K562 (cell line): Measurements from ENCODE around the gene MARK3. TPM values are rescaled to one million over a fixed set of nuclear protein-coding genes. Genes with fewer than 3 reads are reported as not detected.

ENCODE experiments used
- BRF1 ChIP-seq: IDR thresholded peaks from 3 replicates; pipeline ENCODE4 v1.6.1; 2011; ENCODE audit warnings: borderline replicate concordance, mild to moderate bottlenecking; ENCODE audit not compliant: insufficient read length; ENCODE audit errors: extremely low read depth
- NCOA4 ChIP-seq: fragments of 450-650 bp; IDR thresholded peaks from 2 replicates; pipeline ENCODE4 v1.6.1; 2018; ENCODE audit warnings: mild to moderate bottlenecking; ENCODE audit not compliant: partially characterized antibody
- NEUROD1 ChIP-seq: fragments of 150-350 bp; IDR thresholded peaks from 2 replicates; pipeline ENCODE4 v1.6.1; 2014; ENCODE audit warnings: borderline replicate concordance, low read length, low read depth; ENCODE audit not compliant: partially characterized antibody
- NONO ChIP-seq, 2 experiments: fragments of 200-400 bp in 1 of 2; fragments of 450-650 bp in 1 of 2; formaldehyde crosslinking in 1 of 2; IDR thresholded peaks; 2 replicates each; pipeline ENCODE4 v1.6.1; 2017; ENCODE audit warnings: low read depth in 2 of 2, mild to moderate bottlenecking in 2 of 2, moderate library complexity in 2 of 2, low read length in 1 of 2
- PHTF2 ChIP-seq: fragments of 250-450 bp; sonication (Bioruptor Pico); IDR thresholded peaks from 2 replicates; pipeline ENCODE4 v1.5.0; 2021; ENCODE audit warnings: mild to moderate bottlenecking
- RBBP5 ChIP-seq: fragments of 200-600 bp; sonication (generic); IDR thresholded peaks from 2 replicates; pipeline ENCODE4 v1.6.1; 2012; ENCODE audit warnings: borderline replicate concordance, mild to moderate bottlenecking, low read length, control low read depth, inconsistent platforms; ENCODE audit not compliant: insufficient read depth, poor library complexity, severe bottlenecking
- SOX6 ChIP-seq: fragments of 450-650 bp; IDR thresholded peaks from 2 replicates; pipeline ENCODE4 v1.6.1; 2014; ENCODE audit warnings: mild to moderate bottlenecking
- TEAD2 ChIP-seq: fragments of 450-650 bp; IDR thresholded peaks from 2 replicates; pipeline ENCODE4 v1.6.1; 2016; ENCODE audit warnings: missing genetic modification characterization, control low read depth, missing compliant biosample characterization
- ZNF133 ChIP-seq: fragments of 250-450 bp; sonication (Bioruptor Pico); IDR thresholded peaks from 2 replicates; pipeline ENCODE4 v1.4.0; 2020; ENCODE audit warnings: mild to moderate bottlenecking
- ZNF253 ChIP-seq: fragments of 250-450 bp; sonication (Bioruptor Pico); conservative IDR thresholded peaks from 2 replicates; pipeline ENCODE4 v1.6.1; 2021; ENCODE audit warnings: mild to moderate bottlenecking
- polyA plus RNA-seq, 8 experiments: library from polyadenylated mRNA; depleted of rRNA in 4 of 8; stranded (reverse) in 5 of 8; unstranded in 3 of 8; fragments of >200 nt; fragmentation: Nextera tagmentation in 2 of 8; fragmentation: Illumina TruSeq in 1 of 8; extraction: Ambion mirVana in 2 of 8; extraction: Trizol in 1 of 8; gene quantifications; 2 replicates each; pipeline versions ENCODE4 v1.2.1 to v1.2.3, GENCODE V29; 2011 to 2014; ENCODE audit warnings: inconsistent platforms in 1 of 8, missing spikeins in 1 of 8
- total RNA-seq, 7 experiments: library from RNA; depleted of rRNA in 6 of 7; stranded (reverse); fragments of >200 nt in 6 of 7; fragmentation: Illumina TruSeq in 2 of 7; extraction: Trizol in 2 of 7; gene quantifications; 2 replicates each; pipeline versions ENCODE4 v1.2.1 to v1.2.3, GENCODE V29; 2011 to 2021; ENCODE audit warnings: low replicate concordance in 1 of 7
- TF ChIP-seq, protein P1 (sequence below): fragments of 450-650 bp; IDR thresholded peaks from 2 replicates; pipeline ENCODE4 v1.6.1; 2016; ENCODE audit warnings: low read depth
- TF ChIP-seq, protein P2 (sequence below): sonication (generic); formaldehyde crosslinking; IDR thresholded peaks from 2 replicates; pipeline ENCODE4 v1.8.1; 2023; ENCODE audit warnings: mild to moderate bottlenecking, missing genetic modification reagents

MARK3 gene
- total and polyA plus RNA-seq, 9 of the 15 experiments (the other 6 are each of a cell fraction or from before 2014, with no cell fraction given): 10.1 to 68.7 (median 56.3) TPM

DNA sequence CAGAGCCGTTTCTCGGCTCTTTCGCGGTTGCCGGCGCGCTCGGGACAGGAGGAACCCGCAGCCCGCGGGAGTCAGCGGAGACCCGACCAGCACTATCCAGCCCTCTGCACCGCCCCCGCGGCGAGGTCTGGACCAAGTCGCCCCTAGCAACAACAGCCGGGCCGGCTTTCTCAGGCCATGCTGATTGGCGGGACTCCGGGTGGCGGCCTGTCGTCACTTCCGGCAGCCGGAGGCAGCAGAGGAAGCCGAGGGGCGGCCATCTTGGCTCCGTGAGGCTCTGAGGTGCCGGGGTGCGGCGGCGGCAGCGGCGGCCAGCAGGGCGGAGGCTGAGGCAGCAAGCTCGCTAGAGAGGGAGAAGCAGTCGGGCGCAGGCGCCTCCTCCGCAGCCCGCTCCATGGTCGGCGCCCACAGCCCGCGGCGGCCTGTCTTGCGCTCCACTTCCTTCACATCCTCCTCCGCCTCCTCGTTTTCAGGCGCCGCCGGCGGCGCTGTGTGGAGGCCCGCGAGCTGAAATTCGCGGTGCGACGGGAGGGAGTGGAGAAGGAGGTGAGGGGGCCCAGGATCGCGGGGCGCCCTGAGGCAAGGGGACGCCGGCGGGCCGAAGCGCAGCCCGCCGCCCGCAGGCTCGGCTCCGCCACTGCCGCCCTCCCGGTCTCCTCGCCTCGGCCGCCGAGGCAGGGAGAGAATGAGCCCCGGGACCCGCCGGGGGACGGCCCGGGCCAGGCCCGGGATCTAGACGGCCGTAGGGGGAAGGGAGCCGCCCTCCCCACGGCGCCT lies at the start of gene MARK3 (continued):
- TF ChIP-seq, protein P1, sequence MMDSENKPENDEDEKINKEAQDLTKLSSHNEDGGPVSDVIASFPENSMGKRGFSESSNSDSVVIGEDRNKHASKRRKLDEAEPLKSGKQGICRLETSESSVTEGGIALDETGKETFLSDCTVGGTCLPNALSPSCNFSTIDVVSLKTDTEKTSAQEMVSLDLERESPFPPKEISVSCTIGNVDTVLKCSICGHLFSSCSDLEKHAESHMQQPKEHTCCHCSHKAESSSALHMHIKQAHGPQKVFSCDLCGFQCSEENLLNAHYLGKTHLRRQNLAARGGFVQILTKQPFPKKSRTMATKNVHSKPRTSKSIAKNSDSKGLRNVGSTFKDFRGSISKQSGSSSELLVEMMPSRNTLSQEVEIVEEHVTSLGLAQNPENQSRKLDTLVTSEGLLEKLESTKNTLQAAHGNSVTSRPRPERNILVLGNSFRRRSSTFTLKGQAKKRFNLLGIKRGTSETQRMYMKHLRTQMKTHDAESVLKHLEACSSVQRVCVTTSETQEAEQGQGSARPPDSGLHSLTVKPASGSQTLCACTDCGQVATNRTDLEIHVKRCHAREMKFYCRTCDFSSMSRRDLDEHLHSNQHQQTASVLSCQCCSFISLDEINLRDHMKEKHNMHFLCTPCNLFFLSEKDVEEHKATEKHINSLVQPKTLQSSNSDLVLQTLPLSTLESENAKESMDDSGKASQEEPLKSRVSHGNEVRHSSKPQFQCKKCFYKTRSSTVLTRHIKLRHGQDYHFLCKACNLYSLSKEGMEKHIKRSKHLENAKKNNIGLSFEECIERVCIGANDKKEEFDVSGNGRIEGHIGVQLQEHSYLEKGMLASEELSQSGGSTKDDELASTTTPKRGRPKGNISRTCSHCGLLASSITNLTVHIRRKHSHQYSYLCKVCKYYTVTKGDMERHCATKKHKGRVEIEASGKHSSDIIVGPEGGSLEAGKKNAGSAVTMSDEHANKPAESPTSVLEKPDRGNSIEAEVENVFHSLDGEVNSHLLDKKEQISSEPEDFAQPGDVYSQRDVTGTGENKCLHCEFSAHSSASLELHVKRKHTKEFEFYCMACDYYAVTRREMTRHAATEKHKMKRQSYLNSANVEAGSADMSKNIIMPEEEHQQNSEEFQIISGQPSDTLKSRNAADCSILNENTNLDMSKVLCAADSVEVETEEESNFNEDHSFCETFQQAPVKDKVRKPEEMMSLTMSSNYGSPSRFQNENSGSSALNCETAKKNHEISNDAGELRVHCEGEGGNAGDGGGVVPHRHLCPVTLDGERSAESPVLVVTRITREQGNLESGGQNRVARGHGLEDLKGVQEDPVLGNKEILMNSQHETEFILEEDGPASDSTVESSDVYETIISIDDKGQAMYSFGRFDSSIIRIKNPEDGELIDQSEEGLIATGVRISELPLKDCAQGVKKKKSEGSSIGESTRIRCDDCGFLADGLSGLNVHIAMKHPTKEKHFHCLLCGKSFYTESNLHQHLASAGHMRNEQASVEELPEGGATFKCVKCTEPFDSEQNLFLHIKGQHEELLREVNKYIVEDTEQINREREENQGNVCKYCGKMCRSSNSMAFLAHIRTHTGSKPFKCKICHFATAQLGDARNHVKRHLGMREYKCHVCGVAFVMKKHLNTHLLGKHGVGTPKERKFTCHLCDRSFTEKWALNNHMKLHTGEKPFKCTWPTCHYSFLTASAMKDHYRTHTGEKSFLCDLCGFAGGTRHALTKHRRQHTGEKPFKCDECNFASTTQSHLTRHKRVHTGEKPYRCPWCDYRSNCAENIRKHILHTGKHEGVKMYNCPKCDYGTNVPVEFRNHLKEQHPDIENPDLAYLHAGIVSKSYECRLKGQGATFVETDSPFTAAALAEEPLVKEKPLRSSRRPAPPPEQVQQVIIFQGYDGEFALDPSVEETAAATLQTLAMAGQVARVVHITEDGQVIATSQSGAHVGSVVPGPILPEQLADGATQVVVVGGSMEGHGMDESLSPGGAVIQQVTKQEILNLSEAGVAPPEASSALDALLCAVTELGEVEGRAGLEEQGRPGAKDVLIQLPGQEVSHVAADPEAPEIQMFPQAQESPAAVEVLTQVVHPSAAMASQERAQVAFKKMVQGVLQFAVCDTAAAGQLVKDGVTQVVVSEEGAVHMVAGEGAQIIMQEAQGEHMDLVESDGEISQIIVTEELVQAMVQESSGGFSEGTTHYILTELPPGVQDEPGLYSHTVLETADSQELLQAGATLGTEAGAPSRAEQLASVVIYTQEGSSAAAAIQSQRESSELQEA: no peak
- TF ChIP-seq ZNF253 (CRISPR knock-in tag): no peak
- TF ChIP-seq, protein P2, sequence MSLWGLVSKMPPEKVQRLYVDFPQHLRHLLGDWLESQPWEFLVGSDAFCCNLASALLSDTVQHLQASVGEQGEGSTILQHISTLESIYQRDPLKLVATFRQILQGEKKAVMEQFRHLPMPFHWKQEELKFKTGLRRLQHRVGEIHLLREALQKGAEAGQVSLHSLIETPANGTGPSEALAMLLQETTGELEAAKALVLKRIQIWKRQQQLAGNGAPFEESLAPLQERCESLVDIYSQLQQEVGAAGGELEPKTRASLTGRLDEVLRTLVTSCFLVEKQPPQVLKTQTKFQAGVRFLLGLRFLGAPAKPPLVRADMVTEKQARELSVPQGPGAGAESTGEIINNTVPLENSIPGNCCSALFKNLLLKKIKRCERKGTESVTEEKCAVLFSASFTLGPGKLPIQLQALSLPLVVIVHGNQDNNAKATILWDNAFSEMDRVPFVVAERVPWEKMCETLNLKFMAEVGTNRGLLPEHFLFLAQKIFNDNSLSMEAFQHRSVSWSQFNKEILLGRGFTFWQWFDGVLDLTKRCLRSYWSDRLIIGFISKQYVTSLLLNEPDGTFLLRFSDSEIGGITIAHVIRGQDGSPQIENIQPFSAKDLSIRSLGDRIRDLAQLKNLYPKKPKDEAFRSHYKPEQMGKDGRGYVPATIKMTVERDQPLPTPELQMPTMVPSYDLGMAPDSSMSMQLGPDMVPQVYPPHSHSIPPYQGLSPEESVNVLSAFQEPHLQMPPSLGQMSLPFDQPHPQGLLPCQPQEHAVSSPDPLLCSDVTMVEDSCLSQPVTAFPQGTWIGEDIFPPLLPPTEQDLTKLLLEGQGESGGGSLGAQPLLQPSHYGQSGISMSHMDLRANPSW: no peak
- TF ChIP-seq PHTF2 (CRISPR knock-in tag): no peak
- no peak for TF ChIP-seq ZNF133
- peak; percentile 82 for TF ChIP-seq NEUROD1
- no peak for TF ChIP-seq TEAD2
- TF ChIP-seq NCOA4: no peak
- no peak for TF ChIP-seq BRF1
- TF ChIP-seq NONO (IDR thresholded peaks at IDR 0.05; ENCODE audit: low read depth in 2 of 2, low read length in 1 of 2): peak in 1 of 2 experiments; percentile 9; a peak in 1 of 4 replicates
- peak; percentile 94 for TF ChIP-seq RBBP5
- no peak for TF ChIP-seq SOX6
